Activated T-helper 2 cell treated with anti-CD3 and anti-CD28 coated beads, Interferon-gamma antibody, Interleukin-2, Interleukin-4, amounts not matched to agents 10 μg/mL and 5 μg/mL and 100 μg/mL, durations not matched to agents 14 hours and 24 hours and 36 hours (primary cell): ENCODE data around the gene MELTF. TPM values are rescaled to one million over a fixed set of nuclear protein-coding genes. Genes with fewer than 3 reads are reported as not detected.

ENCODE experiments used
- DNase-seq: peaks from one replicate; pipeline ENCODE4 v3.0.0; 2021; ENCODE audit warnings: low spot score
- H3K27ac Mint-ChIP-seq: one replicate; pipeline ENCODE4 v1.8.0; 2021; ENCODE audit warnings: mixed read lengths
- H3K27me3 Mint-ChIP-seq: one replicate; pipeline ENCODE4 v1.8.0; 2021; ENCODE audit warnings: low read depth, mixed read lengths
- H3K36me3 Mint-ChIP-seq: one replicate; pipeline ENCODE4 v1.8.0; 2021; ENCODE audit warnings: low read depth, mixed read lengths
- H3K4me1 Mint-ChIP-seq: one replicate; pipeline ENCODE4 v1.8.0; 2021; ENCODE audit warnings: low read depth, mixed read lengths
- H3K4me3 Mint-ChIP-seq: one replicate; pipeline ENCODE4 v1.8.0; 2021; ENCODE audit warnings: low read depth, mild to moderate bottlenecking, moderate library complexity, mixed read lengths
- H3K9me3 Mint-ChIP-seq: one replicate; pipeline ENCODE4 v1.8.0; 2021; ENCODE audit warnings: mixed read lengths
- intact Hi-C: fragments of 100-400 bp; cut with micrococcal nuclease; formaldehyde crosslinking; loops from one replicate; pipeline ENCODE4 v1.15.1; 2023
- total RNA-seq: library from RNA; stranded (reverse); gene quantifications from 2 replicates; pipeline ENCODE4 v1.2.3, GENCODE V29; 2022

MELTF gene
- total RNA-seq, 1 donor from 2014 or later: 7.6 TPM

DNA sequence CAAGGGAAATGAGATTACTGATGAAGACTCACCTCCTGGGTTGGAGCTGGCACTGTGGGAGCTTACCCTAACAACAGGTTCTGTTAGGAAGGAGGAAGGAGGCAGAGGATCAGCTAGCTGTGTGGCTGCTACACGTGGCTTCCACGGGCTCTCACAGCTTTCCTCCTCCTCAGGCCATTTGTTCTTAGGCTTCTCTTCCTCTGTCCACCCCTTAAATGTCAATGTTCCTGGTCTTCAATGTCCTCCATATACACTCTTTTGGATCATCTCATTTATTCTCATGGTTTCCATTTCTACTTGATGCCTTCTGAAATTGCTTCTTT, 66.0 kb downstream of the MELTF start:
- H3K27ac Mint-ChIP-seq: no peak overlapping the region
- DNase-seq: no peak
- peaks cover 9% of the 10 kb centered on the region for H3K4me1 Mint-ChIP-seq
- H3K27me3 Mint-ChIP-seq: no peaks in the 10 kb centered on the region
- intact Hi-C loops: loop anchor here (10.0 kb wide), 1 partner anchor 429 kb away; no protein-coding TSS in a partner anchor
- peaks cover 9% of the 10 kb centered on the region for H3K9me3 Mint-ChIP-seq
- H3K36me3 Mint-ChIP-seq: peaks cover 34% of the 10 kb centered on the region
- H3K4me3 Mint-ChIP-seq: no peak overlapping the region

- Mint-ChIP-seq H3K27me3 (no peaks in the 10 kb centered on the region), H3K27ac (no peak overlapping the region), H3K4me1 (peaks cover 7% of the 10 kb centered on the region), H3K4me3 (no peak overlapping the region), H3K9me3 (peaks cover 9% of the 10 kb centered on the region), H3K36me3 (peaks cover 33% of the 10 kb centered on the region)
- intact Hi-C loops: loop anchor here (10.0 kb wide), 1 partner anchor 428 kb away; no protein-coding TSS in a partner anchor
- DNase-seq: no peak
Measured at GRCh38 chr3:196962930-196963630, 66.5 kb downstream of the MELTF start.

GRCh38 chr3:196962108-196962929, 67.3 kb downstream of the MELTF start:
- intact Hi-C loops: loop anchor here (10.0 kb wide), 1 partner anchor 428 kb away; no protein-coding TSS in a partner anchor
- no peak for DNase-seq
- Mint-ChIP-seq H3K27ac (no peak overlapping the region), H3K9me3 (peaks cover 9% of the 10 kb centered on the region), H3K36me3 (peaks cover 25% of the 10 kb centered on the region), H3K27me3 (no peaks in the 10 kb centered on the region), H3K4me3 (no peak overlapping the region), H3K4me1 (peaks cover 1% of the 10 kb centered on the region)

DNA sequence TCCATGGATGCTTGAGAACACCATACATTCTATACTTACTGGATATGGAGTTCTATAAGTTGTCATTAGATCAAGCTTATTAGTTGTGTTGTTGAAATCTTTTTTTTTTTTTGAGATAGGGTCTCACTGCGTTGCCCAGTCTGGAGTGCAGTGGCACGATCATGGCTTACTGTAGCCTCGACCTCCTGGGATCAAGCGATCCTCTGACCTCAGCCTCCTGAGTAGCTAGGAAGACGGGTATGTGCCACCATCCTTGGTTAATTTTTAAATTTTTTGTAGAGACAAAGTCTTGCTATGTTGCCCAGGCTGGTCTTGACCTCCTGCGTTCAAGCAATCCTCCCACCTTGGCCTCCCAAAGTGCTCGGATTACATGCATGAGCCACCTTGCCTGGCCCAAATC, 74.8 kb downstream of the MELTF start:
- H3K4me1 Mint-ChIP-seq: peaks cover 2% of the 10 kb centered on the region
- no peak for DNase-seq
- no peaks in the 10 kb centered on the region for H3K9me3 Mint-ChIP-seq
- no peak overlapping the region for H3K4me3 Mint-ChIP-seq
- H3K27me3 Mint-ChIP-seq: peaks cover 10% of the 10 kb centered on the region
- H3K27ac Mint-ChIP-seq: no peak overlapping the region
- no peaks in the 10 kb centered on the region for H3K36me3 Mint-ChIP-seq
- intact Hi-C loops: no loop called here

Other genes with a start within 250 kb of the MELTF start
- 43.9 and 46.9 TPM in 2 replicates for gene SENP5, start 161.9 kb downstream of the MELTF start, total RNA-seq
- 82.2 and 83.9 TPM in 2 replicates for gene NCBP2, start 87.3 kb downstream of the MELTF start, total RNA-seq
- gene PIGZ, start 61.0 kb downstream of the MELTF start, total RNA-seq: 2.1 and 2.4 TPM in 2 replicates